Middle frontal gyrus (tissue), 1 donor: ENCODE measurements around the gene ARMC3.
"Not testable (repeated sequence)": the region's sequence is repeated elsewhere in the genome, so short reads cannot be mapped to it uniquely, and the experiment has no call there.

Source experiments
- DNase-seq: peaks from one replicate; pipeline ENCODE4 v3.0.0-alpha.2; 2015; ENCODE audit warnings: low spot score; ENCODE audit errors: extremely low spot score

The ARMC3 gene

DNA sequence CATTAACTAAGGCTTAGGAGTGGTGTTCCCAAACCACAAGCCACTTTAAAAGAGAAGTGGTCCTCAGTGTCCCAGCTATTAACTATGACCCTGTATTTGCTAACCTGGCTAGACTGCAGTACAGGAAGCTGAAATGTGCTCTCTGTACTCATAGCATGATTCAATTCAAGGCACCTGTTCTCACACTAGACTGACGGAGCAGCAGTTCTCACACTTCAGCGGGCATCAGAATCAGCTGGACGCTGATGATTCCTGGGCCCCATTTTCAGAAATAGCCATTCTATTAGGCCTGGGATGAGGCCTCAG is 143.0 kb downstream of the ARMC3 start:
- no peak for DNase-seq

DNA sequence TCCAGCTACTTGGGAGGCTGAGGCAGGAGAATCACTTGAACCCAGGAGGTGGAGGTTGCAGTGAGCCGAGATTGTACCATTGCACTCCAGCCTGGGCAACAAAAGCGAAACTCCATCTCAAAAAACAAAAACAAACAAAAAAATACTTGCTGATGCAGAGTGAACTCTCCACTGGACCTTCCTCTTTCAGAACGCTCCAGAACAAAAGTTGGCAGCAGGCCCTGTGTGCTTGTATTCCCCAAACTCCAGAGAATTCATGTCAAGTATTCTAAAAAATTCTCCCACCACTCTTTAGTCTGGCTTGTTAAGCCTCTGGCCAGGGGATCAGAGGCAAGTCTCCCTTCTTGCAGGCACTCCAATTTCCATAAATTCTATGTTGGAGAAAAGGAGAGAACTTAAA is 144.7 kb downstream of the ARMC3 start:
- not testable (repeated sequence) for DNase-seq

- no peak for DNase-seq
These were observed 145.7 kb downstream of the ARMC3 start for GRCh38 chr10:23073527-23073926.

DNA sequence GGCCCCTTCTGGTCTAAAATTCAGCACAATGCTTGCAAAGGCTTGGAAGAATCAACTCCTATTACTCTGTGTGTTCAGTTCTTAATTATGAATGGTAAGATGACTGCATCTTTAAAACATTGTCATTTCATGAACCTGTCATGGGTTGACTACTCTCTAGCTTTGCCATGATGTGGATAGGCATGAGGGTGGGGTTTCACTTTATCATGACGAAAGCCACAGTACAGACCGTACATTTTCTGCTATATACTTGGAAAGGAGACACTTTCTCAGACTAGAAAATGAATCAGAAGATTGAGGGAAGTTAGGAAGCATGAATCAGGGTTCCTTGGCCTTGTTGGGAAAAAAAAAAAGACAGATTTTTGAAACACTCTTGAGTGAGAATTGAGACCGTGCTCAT is 147.8 kb downstream of the ARMC3 start:
- no peak for DNase-seq

DNA sequence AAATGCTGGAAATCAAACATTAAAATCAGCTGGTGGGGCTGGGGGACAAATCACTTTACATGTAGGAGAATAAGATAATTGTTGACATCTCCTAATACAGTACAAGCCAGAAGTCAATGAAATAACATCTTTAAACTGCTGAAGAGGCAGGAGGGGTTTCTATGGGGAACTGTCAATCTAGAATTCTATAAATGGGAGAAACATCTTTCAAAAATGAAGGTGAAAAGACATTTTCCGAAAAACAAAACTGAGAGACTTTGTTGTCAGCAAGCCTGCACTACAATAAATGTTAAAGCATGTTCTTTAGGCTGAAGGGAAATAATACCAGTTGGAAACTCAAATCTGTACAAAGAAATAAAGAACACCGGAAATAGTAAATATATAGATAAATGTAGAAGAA is 150.3 kb downstream of the ARMC3 start:
- no peak for DNase-seq

DNA sequence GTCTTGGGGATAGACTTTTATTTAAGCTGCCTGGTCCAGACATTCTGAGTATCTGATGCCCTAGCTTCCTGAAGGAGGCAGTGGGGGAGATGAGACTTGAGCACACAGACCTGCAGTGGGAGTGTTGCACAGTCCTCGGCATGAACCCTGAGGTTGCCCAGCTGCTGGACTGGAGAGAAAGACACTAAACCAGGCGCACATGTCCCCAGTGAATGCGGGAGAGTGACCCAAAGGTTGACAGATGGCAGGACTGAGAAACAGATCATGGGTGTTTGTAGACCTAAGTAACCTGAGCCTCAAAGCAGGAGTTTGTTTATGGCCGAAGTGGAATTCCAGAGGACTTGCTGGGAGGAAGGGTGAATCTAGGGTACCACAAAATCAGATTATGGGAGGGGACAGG is 151.8 kb downstream of the ARMC3 start:
- DNase-seq = no peak

DNA sequence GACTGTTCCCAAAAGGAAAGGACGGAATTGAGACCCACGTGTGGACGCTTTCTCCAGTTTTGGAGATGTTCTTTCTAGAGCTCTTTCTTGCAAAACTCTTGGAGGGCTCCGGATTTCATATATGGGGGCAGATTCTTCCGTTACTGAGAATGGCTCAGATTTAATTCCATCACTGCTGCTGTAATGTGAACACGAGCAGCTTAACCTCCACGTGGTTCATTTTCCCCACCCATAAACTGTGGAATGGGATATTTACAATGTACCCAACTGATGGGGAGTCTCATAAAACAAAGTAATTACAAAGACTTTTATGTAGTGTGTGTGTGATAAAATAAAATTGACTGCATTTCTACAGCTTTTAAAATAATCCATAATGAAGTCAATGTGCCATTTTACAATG is 152.4 kb downstream of the ARMC3 start:
- no peak for DNase-seq

GRCh38 chr10:23081221-23081750 is 153.4 kb downstream of the ARMC3 start:
- no peak for DNase-seq

DNA sequence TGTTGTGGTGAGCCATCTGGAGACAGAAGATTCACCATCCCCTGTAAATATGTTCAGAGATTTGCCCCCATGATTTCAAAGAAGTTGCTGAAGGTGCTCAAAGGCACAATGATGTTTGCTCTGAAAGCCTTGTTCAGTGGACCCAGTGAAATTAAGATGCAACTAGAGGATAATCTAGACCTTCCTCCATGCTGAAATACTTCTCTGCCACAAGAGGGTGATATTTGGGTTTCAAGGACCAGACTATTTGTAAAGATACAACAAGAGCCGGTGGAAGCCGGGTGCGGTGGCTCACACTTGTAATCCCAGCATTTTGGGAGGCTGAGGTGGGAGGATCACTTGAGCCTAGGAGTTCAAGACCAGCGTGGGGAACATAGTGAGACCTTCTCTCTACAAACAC is 154.0 kb downstream of the ARMC3 start:
- DNase-seq = no peak
